Fibroblast of skin of right quadriceps (primary cell): ENCODE results near the gene GOLGA2.
A peak's percentile ranks its signal among the peaks of the same experiment; 100 is the strongest.
"Not testable (repeated sequence)": the region's sequence is repeated elsewhere in the genome, so short reads cannot be mapped to it uniquely, and the experiment has no call there.

Experiments
- DNase-seq: peaks from one replicate; pipeline ENCODE4 v3.0.0-alpha.2; 2013

Gene GOLGA2

GRCh38 chr9:128288273-128289004 lies 12.6 kb upstream of the GOLGA2 start:
- DNase-seq, result no peak

GRCh38 chr9:128286440-128286839 lies 10.6 kb upstream of the GOLGA2 start:
- DNase-seq, result peak; percentile 22

DNA sequence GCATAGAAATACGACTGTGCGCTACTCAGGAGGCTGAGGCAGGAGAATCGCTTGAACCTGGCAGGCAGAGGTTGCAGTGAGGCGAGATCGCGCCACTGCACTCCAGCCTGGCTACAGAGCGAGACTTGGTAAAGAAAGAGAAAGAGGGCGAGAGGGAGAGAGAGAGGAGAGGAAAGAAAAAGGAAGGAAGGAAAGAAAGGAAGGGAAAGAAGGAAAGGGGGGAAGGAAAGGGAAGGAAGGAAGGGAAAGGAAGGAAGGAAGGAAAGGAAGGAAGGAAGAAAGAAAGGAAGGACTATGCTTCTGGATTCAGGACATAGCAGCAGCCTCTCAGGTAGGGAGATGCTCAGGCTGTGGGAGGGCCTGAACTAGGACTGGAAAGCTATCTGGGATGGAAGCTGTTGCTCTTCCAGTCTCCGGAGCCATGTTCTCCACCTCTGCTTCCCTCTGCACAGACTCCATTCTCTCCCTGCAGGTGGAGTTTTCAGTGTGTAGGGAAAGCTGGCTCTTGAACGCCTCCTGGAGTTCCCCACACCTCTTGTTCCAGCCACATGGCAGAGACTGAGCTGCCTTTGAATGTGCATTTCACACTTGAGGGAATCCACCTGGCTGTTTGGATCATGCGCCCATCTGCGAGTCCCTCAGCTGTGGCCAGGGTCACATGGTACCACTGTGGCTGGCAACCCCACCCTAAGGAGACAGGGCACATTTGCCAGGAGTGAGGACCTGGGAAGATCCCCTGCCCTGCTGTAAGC lies 9.4 kb upstream of the GOLGA2 start:
- DNase-seq, result no peak

DNA sequence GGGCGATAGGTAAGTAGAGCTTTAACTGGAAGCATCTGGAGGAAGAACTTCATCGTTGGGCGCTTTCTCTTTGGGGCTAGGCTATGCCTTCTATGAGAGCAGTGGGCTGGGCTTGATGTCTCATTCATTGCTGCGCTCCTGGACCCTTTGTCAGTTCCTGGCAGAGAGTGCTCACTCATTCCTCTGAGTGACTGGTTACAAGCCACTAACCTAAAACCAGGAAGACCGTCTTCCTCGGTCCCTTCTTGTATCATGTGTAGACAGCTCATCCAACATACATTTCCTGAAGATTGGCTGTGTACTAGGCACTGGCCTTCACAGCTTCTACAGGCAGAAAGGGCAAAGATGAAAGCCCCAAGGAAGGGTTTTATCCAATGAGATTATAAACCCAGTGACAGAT lies 6.7 kb upstream of the GOLGA2 start:
- DNase-seq, result peak; percentile 85

DNA sequence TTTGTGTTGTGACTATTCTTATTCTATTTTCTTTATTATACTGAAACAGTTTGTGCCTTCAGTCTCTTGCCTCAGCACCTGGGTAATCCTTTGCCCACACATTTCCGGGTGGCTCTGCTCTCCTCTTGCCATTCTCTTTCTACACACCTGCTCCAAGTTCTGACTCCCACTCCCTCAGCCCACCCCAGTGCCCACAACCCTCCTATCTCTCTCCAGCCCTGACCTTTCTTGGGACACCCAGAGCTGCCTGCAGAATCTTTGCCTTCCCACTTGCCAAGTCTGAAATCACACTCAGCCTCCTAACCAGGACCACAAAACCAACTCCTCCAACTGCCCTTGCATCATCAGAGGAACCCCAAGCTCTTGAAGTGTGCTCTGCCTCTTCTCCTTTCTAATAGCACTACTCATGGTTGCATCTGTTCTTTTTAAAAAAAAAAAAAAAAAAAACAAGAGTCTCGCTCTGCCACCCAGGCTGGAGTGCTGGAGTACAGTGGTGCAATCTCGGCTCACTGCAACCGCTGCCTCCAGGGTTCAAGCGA lies 4.3 kb upstream of the GOLGA2 start:
- no peak for DNase-seq

DNA sequence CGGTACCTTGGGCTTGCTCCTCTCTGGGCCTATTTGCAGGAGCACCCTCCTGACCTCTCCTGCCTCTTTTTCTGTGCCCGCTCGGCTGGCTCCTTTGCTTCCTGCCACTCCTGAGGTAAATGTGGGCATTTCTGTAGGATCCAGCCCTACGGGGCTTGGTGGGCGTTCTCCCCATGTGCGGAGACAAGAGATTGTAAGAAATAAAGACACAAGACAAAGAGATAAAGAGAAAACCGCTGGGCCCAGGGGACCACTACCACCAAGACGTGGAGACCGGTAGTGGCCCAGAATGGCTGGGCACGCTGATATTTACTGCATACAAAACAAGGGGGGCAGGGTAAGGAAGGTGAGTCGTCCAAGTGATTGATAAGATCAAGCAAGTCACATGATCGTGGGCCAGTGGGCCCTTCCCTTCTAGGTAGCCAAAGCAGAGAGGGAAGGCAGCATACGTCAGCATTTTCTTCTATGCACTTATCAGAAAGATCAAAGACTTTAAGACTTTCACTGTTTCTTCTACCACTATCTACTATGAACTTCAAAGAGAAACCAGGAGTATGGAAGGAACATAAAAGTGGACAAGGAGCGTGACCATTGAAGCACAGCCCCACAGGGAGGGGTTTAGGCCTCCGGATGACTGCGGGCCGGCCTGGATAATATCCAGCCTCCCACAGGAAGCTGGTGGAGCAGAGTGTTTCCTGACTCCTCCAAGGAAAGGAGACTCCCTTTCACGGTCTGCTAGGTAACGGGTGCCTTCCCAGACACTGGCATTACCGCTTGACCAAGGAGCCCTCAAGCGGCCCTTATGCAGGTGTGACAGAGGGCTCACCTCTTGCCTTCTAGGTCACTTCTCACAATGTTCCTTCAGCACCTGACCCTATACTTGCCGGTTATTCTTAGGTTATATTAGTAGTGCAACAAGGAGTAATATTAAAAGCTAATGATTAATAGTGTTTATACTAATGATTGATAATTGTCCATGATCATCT lies 3.6 kb upstream of the GOLGA2 start:
- DNase-seq, result not testable (repeated sequence)

GRCh38 chr9:128276574-128277270 lies 915 bp upstream of the GOLGA2 start:
- DNase-seq, result peak; percentile 37

DNA sequence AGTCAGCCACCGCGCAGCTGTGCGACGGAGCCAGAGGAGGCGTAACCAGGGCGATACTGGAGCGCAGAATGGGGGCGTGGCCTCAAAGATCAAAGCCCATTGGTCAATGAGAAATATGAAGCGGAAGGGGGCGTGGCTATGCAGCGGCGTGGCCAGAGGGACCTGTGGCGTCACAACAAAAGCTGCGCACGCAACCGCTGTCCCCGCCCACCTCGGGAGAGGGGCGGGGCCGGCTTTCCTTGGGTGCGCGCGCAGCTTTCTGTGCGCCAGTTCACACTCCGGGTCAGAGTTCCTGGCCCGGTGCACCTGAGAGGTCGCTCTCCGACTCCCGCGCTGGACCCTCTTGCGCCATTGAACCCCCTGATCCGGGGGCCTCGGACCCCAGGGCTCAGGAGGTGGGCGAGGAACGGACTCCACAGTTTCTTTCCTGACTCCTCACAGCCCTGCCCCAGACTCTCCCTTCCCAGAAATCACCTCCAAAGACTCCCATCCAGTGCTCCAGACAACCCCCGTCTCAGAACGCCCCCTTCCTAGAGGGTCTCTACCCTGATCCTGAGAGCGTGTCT lies 284 bp upstream of the GOLGA2 start, which contains the start of gene SWI5:
Gene SWI5, plus strand, starts transcription at position 269 of the 566 bp plus-strand sequence.
- peak; percentile 99 for DNase-seq

- no peak for DNase-seq
These were observed 1.6 kb downstream of the GOLGA2 start for GRCh38 chr9:128274245-128274644.

DNA sequence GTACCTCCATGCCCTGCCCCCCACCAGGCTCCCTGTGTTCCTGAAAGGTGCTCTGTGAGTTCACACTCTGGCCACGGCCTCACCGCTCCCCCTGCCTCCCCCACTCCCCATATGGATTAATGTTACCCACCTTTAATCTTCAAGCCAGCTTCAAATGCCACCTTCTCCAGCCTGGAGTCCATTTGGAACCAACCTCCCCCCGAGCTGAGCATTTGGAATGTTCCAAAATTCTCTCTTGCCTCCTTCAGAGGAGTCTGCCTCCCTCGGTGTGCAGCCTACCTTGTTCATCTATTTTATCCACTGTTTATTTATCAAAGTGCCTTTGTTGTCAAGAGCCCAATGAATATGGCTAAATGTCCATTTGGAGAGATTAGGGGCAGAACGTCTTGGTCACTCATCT lies 4.3 kb downstream of the GOLGA2 start:
- DNase-seq, result no peak

- no peak for DNase-seq
These were observed 4.7 kb downstream of the GOLGA2 start for GRCh38 chr9:128271112-128271511.

DNA sequence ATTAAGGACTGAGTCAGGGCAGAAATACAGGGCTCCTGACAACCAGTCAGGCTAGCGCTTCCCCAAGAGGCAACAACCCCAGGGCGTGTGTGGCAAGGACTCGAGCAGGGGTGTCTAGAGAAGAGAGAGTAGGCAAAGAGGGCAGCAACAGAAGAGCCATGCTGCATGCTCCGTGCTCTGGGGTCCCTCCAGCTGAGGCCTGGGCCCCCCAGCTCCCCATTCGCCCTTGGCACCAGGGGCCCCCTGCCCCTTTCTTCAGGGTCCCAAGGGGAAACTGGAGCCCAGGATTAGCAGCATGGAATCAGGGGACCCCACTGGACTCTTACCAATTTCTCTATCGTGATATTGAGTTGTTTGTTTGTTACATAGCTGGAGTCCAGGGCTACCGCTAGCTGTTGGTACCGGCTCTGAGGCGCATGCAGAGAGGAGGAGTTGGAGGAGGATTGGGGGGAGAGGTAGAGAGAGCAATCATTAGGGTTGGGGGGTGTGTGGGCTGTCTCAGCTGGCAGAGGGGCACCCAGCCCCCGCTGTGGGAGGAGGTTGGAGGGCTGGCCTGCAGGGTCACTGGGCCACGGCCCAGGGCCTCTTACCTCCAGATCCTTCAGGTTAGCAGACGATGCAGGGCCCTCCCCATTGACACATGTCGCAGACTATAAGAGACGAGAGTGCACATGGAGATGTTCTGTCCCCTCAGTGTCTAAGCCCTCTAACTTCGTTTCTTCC lies 8.8 kb downstream of the GOLGA2 start:
- no peak for DNase-seq

GRCh38 chr9:128265348-128265847 lies 10.4 kb downstream of the GOLGA2 start:
- DNase-seq, result no peak

DNA sequence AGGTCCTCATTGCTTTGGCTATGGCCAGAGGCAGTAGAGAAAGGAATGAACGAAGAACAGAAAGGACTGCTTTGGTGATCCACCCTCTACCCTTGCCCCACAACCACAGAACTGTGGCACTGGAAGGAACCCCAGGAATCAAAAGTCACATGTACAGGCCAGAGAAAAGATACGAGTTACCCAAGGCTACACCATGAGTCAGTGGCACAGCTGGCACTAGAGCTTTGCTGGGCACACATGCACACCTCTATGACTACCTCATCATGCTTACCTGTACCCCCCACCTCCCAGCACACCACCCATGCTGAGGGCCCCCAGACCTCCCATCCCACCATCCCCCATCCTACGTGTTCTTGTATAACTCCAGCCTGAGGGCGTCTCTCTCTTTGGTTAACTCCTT lies 13.1 kb downstream of the GOLGA2 start:
- no peak for DNase-seq

DNA sequence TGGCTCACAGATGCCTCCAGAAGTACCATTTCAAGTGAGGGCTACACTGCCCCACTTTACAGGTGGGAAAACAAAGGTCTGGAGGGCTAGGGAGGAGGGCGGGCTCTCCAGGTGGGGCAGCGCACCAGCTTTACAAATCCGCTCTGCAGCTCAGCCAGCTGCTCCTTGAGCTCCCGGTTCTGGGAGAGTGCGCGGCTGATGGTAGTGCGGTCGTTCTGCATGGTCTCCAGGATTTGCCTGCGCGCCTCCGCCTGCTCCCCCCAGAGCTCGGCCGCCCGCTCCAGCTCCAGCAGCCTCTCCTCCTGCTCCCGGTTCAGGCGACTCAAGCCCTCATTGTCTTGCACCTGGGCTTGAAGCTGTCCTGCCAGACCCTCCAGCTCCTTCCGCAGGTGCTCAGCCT lies 15.5 kb downstream of the GOLGA2 start:
- DNase-seq, result no peak

DNA sequence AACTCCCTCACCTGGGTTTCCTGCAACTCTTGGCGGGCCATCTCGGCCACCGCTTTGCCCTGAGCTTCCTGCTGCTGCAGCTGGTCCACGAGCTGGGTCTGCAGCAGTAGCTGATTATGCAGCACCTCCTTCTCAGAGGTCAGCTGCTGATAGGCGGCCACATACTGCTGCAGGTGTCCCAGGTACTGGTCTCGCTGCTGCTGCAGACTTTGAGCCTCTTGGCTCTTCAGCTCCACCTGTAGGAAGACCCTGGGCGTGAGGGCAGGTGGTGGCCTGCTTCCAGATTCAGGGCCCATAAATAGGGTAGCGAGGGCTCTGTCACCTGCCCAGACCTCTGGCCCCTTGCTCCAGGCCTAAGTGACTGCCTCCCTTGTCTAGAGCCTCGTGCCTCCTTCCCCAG lies 16.7 kb downstream of the GOLGA2 start:
- no peak for DNase-seq

DNA sequence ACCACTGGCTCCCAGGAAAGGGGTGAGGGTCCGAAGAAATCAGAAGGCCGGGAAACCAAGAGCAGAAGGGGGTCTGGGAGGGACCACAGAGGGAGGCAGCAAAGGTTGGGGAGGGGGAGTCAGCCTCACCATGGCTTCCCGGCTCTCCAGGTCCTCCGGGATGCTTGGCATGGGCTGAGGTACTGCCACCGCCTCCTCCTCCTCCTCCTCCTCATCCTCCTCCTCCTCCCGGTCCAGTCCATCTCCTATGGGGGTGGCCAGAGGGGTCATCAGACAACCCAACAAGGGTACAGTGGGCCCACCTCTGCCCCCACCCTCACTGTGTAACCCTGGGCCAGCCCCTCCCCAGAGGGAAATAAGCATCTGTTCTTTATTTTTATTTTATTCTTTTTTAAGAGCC lies 17.5 kb downstream of the GOLGA2 start:
- no peak for DNase-seq

DNA sequence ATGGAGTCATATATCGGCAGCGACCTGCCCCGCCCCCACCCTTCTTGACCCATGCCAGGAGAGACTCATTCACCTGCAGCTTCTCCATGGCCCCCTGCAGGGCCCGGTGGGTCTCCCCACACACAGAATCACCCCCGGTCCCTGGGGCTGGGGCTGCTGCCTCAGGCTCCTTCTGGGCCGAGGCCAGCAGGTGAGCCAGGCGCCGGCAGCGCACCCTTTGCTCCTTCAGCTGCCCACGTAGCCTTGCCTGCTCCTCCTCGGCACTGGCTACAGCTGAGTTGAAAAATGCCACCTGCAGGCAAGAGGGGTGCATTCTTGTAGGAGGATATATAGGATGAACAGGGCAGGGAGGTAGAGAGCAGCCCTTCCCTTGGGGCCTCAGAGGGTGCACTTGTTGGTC lies 17.9 kb downstream of the GOLGA2 start:
- no peak for DNase-seq

DNA sequence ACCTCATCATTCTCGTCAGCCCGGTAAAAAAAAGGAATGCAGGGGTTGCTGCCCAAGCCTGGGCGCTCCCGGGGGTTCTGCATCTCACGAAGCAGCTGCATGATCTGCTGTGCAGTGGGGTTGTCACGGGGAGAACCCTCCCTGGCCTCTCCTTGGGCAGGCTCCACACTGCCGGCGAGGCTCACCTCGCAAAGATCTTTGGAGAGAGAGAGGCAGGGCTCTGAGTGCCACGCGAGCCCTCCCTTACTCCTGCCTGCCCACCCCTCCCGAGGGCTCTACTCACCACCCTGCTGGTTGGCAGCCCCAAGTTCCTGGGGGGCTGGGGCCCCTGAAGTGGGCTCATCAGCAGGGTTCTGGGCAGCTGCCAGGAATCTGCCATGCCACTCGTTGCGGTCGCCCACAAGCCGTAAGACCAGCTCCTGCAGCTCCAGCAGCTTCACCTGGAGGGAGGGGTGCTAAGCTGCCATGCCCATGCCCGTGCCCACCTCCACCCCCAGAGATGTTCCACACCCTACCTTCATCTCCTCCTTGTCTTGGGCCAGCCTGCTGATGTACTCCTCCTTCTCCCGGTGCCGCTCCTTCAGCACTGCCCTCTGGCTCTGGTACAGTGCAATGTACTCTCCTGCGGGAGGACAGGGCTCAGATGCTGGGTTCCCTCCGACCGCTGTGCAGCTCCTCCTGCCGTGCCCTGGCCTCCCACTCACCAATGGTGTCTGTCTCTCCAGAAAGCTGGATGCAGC lies 18.6 kb downstream of the GOLGA2 start:
- no peak for DNase-seq
